ENCODE measurements around the gene MARK1.

MARK1 gene

GRCh38 chr1:220685879-220686278, 157.9 kb downstream of the MARK1 start:
- no peak for DNase-seq (ENCODE audit: low read depth)
- TF ChIP-seq, protein P1, sequence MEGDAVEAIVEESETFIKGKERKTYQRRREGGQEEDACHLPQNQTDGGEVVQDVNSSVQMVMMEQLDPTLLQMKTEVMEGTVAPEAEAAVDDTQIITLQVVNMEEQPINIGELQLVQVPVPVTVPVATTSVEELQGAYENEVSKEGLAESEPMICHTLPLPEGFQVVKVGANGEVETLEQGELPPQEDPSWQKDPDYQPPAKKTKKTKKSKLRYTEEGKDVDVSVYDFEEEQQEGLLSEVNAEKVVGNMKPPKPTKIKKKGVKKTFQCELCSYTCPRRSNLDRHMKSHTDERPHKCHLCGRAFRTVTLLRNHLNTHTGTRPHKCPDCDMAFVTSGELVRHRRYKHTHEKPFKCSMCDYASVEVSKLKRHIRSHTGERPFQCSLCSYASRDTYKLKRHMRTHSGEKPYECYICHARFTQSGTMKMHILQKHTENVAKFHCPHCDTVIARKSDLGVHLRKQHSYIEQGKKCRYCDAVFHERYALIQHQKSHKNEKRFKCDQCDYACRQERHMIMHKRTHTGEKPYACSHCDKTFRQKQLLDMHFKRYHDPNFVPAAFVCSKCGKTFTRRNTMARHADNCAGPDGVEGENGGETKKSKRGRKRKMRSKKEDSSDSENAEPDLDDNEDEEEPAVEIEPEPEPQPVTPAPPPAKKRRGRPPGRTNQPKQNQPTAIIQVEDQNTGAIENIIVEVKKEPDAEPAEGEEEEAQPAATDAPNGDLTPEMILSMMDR (IDR thresholded peaks at IDR 0.05; ENCODE audit: insufficient read depth, low read depth, low read length, missing control alignments): no peak
- H3K4me3 ChIP-seq (ENCODE audit: low read length): no peak overlapping the region

DNA sequence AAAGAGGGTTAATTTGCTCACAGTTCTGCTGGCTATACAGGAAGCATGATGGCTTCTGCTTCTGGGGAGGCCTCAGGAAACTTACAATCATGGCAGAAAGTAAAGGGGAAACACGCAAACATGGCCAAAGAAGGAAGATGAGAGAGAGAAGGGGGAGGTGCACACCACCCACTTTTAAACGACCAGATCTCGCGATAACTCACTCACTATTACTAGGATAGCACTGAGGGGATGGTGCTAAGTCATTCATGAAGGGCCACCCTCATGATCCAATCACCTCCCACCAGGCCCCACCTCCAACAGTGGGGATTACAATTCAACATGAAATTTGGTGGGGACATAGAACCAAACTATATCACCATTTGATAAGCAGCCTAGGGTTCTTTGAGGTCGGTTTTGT, 159.9 kb downstream of the MARK1 start:
- TF ChIP-seq, protein P1 (IDR thresholded peaks at IDR 0.05; ENCODE audit: insufficient read depth, low read depth, low read length, missing control alignments): no peak
- no peak for DNase-seq (ENCODE audit: low read depth)
- H3K4me3 ChIP-seq (ENCODE audit: low read length): no peak overlapping the region

GRCh38 chr1:220689666-220690065, 161.7 kb downstream of the MARK1 start:
- TF ChIP-seq, protein P1 (IDR thresholded peaks at IDR 0.05; ENCODE audit: insufficient read depth, low read depth, low read length, missing control alignments): no peak
- peak overlapping the region; percentile 55 for H3K4me3 ChIP-seq (ENCODE audit: low read length)
- DNase-seq (ENCODE audit: low read depth): no peak

- DNase-seq (ENCODE audit: low read depth): peak; percentile 76
- peak within 1 kb of the TSS; percentile 55 for H3K4me3 ChIP-seq (ENCODE audit: low read length)
- TF ChIP-seq, protein P1 (IDR thresholded peaks at IDR 0.05; ENCODE audit: insufficient read depth, low read depth, low read length, missing control alignments): peak; percentile 56
Observed at GRCh38 chr1:220690140-220691052, 162.5 kb downstream of the MARK1 start, which contains the start of gene C1orf115. C1orf115 (plus strand) TSS chr1:220690363; CDS start chr1:220690403, 40 bp downstream.

- TF ChIP-seq, protein P1 (IDR thresholded peaks at IDR 0.05; ENCODE audit: insufficient read depth, low read depth, low read length, missing control alignments): no peak
- H3K4me3 ChIP-seq (ENCODE audit: low read length): peak overlapping the region; percentile 55
- DNase-seq (ENCODE audit: low read depth): no peak
Observed at GRCh38 chr1:220691053-220691684, 163.2 kb downstream of the MARK1 start.

GRCh38 chr1:220692436-220693228, 164.7 kb downstream of the MARK1 start:
- H3K4me3 ChIP-seq (ENCODE audit: low read length): no peak overlapping the region
- no peak for DNase-seq (ENCODE audit: low read depth)
- TF ChIP-seq, protein P1 (IDR thresholded peaks at IDR 0.05; ENCODE audit: insufficient read depth, low read depth, low read length, missing control alignments): no peak

Measured in epithelial cell of esophagus (primary cell).